A673 (cell line): ENCODE data around the gene C19orf38. TPM values are rescaled to one million over a fixed set of nuclear protein-coding genes. Genes with fewer than 3 reads are reported as not detected.

Experiments
- BruUV-seq: library from RNA; stranded (reverse); fragments of 400-500 nt; replicated peaks from 2 replicates; lab custom pipeline; 2021; lab: Mats Ljungman, UMichigan
- CTCF ChIA-PET: fragments of 300-600 bp; sonication (Branson Sonifier 250); formaldehyde crosslinking; loops from one replicate; lab custom pipeline; 2022; ENCODE audit warnings: antibody characterized with exemption; lab: Charles Lee
- POLR2A ChIA-PET: fragments of 300-600 bp; sonication (Branson Sonifier 250); formaldehyde crosslinking; loops from one replicate; lab custom pipeline; 2022; ENCODE audit warnings: antibody characterized with exemption; ENCODE audit not compliant: low non-redundant PET; lab: Charles Lee
- DNase-seq: peaks from one replicate; pipeline ENCODE4 v3.0.0-alpha.2; 2015; ENCODE audit warnings: low spot score
- H3K27ac ChIP-seq: fragments of 200-600 bp; sonication (generic); 2 replicates; pipeline ENCODE4 v1.5.1; 2016; ENCODE audit warnings: mixed run types, low read depth, mild to moderate bottlenecking, mixed read lengths, antibody characterized with exemption, low read length; ENCODE audit not compliant: poor library complexity, severe bottlenecking
- H3K27me3 ChIP-seq: fragments of 200-600 bp; sonication (generic); replicated peaks from 2 replicates; pipeline ENCODE4 v1.6.1; 2017; ENCODE audit warnings: mixed run types, low read depth, mild to moderate bottlenecking, mixed read lengths, antibody characterized with exemption, low read length; ENCODE audit not compliant: insufficient read depth, poor library complexity
- H3K36me3 ChIP-seq: fragments of 200-600 bp; sonication (generic); 2 replicates; pipeline ENCODE4 v1.6.1; 2016; ENCODE audit warnings: mixed run types, mild to moderate bottlenecking, mixed read lengths, antibody characterized with exemption, low read length; ENCODE audit not compliant: insufficient read depth, poor library complexity, severe bottlenecking
- H3K4me1 ChIP-seq: fragments of 200-600 bp; sonication (generic); 2 replicates; pipeline ENCODE4 v1.6.1; 2017; ENCODE audit warnings: mixed run types, mild to moderate bottlenecking, mixed read lengths, antibody characterized with exemption, low read length; ENCODE audit not compliant: insufficient read depth, poor library complexity, severe bottlenecking
- H3K4me3 ChIP-seq: fragments of 200-600 bp; sonication (generic); 2 replicates; pipeline ENCODE4 v1.5.1; 2016; ENCODE audit warnings: low read depth, mixed run types, mild to moderate bottlenecking, mixed read lengths, low read length; ENCODE audit not compliant: poor library complexity, severe bottlenecking
- H3K9me3 ChIP-seq: fragments of 200-600 bp; sonication (generic); 2 replicates; pipeline ENCODE4 v1.6.1; 2016; ENCODE audit warnings: mixed run types, low read depth, mild to moderate bottlenecking, mixed read lengths, antibody characterized with exemption, low read length; ENCODE audit not compliant: poor library complexity, severe bottlenecking
- CTCF ChIP-seq: fragments of 300-800, 200-600 bp; sonication (generic); conservative IDR thresholded peaks from 2 replicates; pipeline ENCODE4 v1.5.1; 2017; ENCODE audit warnings: low read depth, mild to moderate bottlenecking, antibody characterized with exemption, low read length, moderate library complexity, mixed read lengths
- EZH2 ChIP-seq: fragments of 200-600 bp; sonication (generic); IDR thresholded peaks from 2 replicates; pipeline ENCODE4 v1.6.1; 2017; ENCODE audit warnings: borderline replicate concordance, low read depth, mild to moderate bottlenecking, mixed read lengths, antibody characterized with exemption, low read length; ENCODE audit not compliant: poor library complexity, severe bottlenecking
- intact Hi-C: fragments of 100-400 bp; cut with micrococcal nuclease; formaldehyde crosslinking; loops from one replicate; pipeline ENCODE4 v1.10.0; 2022; ENCODE audit not compliant: unreplicated experiment
- total RNA-seq: library from RNA; stranded (reverse); gene quantifications from 2 replicates; pipeline ENCODE4 v1.2.3, GENCODE V29; 2021

C19orf38 gene
- total RNA-seq, 1 experiment from 2014 or later: not detected

GRCh38 chr19:10830370-10830769 lies 17.8 kb upstream of the C19orf38 start:
- Histone ChIP-seq H3K4me3 (no peak overlapping the region), H3K9me3 (no peaks in the 10 kb centered on the region), H3K27me3 (no peaks in the 10 kb centered on the region), H3K4me1 (no peaks in the 10 kb centered on the region), H3K27ac (no peak overlapping the region), H3K36me3 (peaks cover 13% of the 10 kb centered on the region)
- intact Hi-C loops: no loop called here
- ChIA-PET CTCF (interaction anchor here (1.2 kb wide), 1 partner anchor 249 kb away, joined by 3 read pairs; no protein-coding TSS in a partner anchor), POLR2A (no interaction called here)
- no TSS peak for BruUV-seq
- no peak for DNase-seq
- TF ChIP-seq EZH2 (no peak), CTCF (no peak)

GRCh38 chr19:10830931-10831779 lies 17.1 kb upstream of the C19orf38 start:
- intact Hi-C loops: no loop called here
- Histone ChIP-seq H3K4me1 (no peaks in the 10 kb centered on the region), H3K27me3 (no peaks in the 10 kb centered on the region), H3K36me3 (peaks cover 13% of the 10 kb centered on the region), H3K9me3 (no peaks in the 10 kb centered on the region), H3K4me3 (no peak overlapping the region), H3K27ac (no peak overlapping the region)
- BruUV-seq: no TSS peak
- no peak for DNase-seq
- TF ChIP-seq CTCF: no peak
- no peak for TF ChIP-seq EZH2
- ChIA-PET POLR2A (no interaction called here), CTCF (no interaction called here)

GRCh38 chr19:10831987-10832938 lies 16.0 kb upstream of the C19orf38 start:
- no peak for TF ChIP-seq EZH2
- no peak for TF ChIP-seq CTCF

More at GRCh38 chr19:10831987-10832938, 16.0 kb upstream of the C19orf38 start:
- no TSS peak for BruUV-seq
- ChIA-PET POLR2A (no interaction called here), CTCF (no interaction called here)
- H3K9me3 ChIP-seq: no peaks in the 10 kb centered on the region
- no peak overlapping the region for H3K27ac ChIP-seq
- intact Hi-C loops: no loop called here
- H3K27me3 ChIP-seq: no peaks in the 10 kb centered on the region
- no peak overlapping the region for H3K4me3 ChIP-seq
- H3K36me3 ChIP-seq: peaks cover 13% of the 10 kb centered on the region
- no peak for DNase-seq
- H3K4me1 ChIP-seq: no peaks in the 10 kb centered on the region
